SK-N-SH (cell line): ENCODE data around the gene CALN1. TPM values are rescaled to one million over a fixed set of nuclear protein-coding genes. Genes with fewer than 3 reads are reported as not detected.

Experiments
- CTCF ChIA-PET: fragments of 300-600, 350-600 bp; formaldehyde crosslinking; extraction: SDS; loops from one replicate; lab custom pipeline; 2021; lab: Yijun Ruan, JAX
- POLR2A ChIA-PET: fragments of 350-600 bp; sonication (Branson Sonifier 250); formaldehyde crosslinking; extraction: SDS; loops from one replicate; lab custom pipeline; 2020; ENCODE audit warnings: antibody characterized with exemption, inconsistent platforms; lab: Yijun Ruan, JAX
- DNase-seq: peaks from one replicate; pipeline ENCODE4 v3.0.0; 2012
- H2AFZ ChIP-seq: fragments of 200-600 bp; sonication (generic); 2 replicates; pipeline ENCODE4 v1.8.1; 2016; ENCODE audit warnings: antibody characterized with exemption, mild to moderate bottlenecking, low read depth
- H3F3A ChIP-seq: fragments of 200-600 bp; sonication (generic); replicated peaks from 2 replicates; pipeline ENCODE3; 2016; ENCODE audit warnings: antibody characterized with exemption, mild to moderate bottlenecking; ENCODE audit not compliant: insufficient read depth
- H3K27ac ChIP-seq, 2 experiments: fragments of 200-500 bp in 1 of 2; fragments of 200-600 bp in 1 of 2; sonication (Bioruptor generic) in 1 of 2; sonication (generic), shearing (Covaris generic) in 1 of 2; 2 replicates each; pipeline versions ENCODE4 v1.5.1 to v1.6.1; 2014 to 2016; ENCODE audit warnings: low read depth in 2 of 2, inconsistent platforms in 1 of 2, low read length in 1 of 2, mild to moderate bottlenecking in 1 of 2, mixed read lengths in 1 of 2
- H3K27me3 ChIP-seq: fragments of 200-600 bp; sonication (generic), shearing (Covaris generic); 2 replicates; pipeline ENCODE4 v1.6.1; 2016; ENCODE audit warnings: mixed run types; ENCODE audit not compliant: insufficient read depth
- H3K36me3 ChIP-seq, 2 experiments: fragments of 200-500 bp in 1 of 2; fragments of 200-600 bp in 1 of 2; sonication (Bioruptor generic) in 1 of 2; sonication (generic) in 1 of 2; replicated peaks in 1 of 2; 2 replicates each; pipeline versions ENCODE3 to v1.5.1; 2014 to 2016; ENCODE audit warnings: low read length in 1 of 2, mild to moderate bottlenecking in 1 of 2; ENCODE audit not compliant: insufficient read depth in 2 of 2, control insufficient read depth in 1 of 2
- H3K4me1 ChIP-seq, 2 experiments: fragments of 200-500 bp in 1 of 2; fragments of 200-600 bp in 1 of 2; sonication (Bioruptor generic) in 1 of 2; sonication (generic), shearing (Covaris generic) in 1 of 2; 2 replicates each; pipeline versions ENCODE4 v1.5.1 to v1.6.1; 2014 to 2016; ENCODE audit warnings: low read depth in 1 of 2, low read length in 1 of 2, mixed run types in 1 of 2; ENCODE audit not compliant: insufficient read depth in 2 of 2, control insufficient read depth in 1 of 2
- H3K4me2 ChIP-seq: fragments of 200-600 bp; sonication (generic), shearing (Covaris generic); 2 replicates; pipeline ENCODE4 v1.6.1; 2017; ENCODE audit warnings: mixed run types
- H3K4me3 ChIP-seq, 2 experiments: fragments of 200-500 bp in 1 of 2; fragments of 200-600 bp in 1 of 2; sonication (Bioruptor generic) in 1 of 2; sonication (generic), shearing (Covaris generic) in 1 of 2; 2 replicates each; pipeline versions ENCODE4 v1.5.1 to v1.8.1; 2014 to 2016; ENCODE audit warnings: low read depth in 2 of 2, inconsistent platforms in 1 of 2, low read length in 1 of 2, mild to moderate bottlenecking in 1 of 2, mixed read lengths in 1 of 2, moderate library complexity in 1 of 2
- H3K79me2 ChIP-seq: fragments of 200-600 bp; sonication (generic); 2 replicates; pipeline ENCODE4 v1.8.1; 2017; ENCODE audit warnings: mild to moderate bottlenecking; ENCODE audit not compliant: insufficient read depth
- H3K9ac ChIP-seq: fragments of 200-600 bp; sonication (generic); 2 replicates; pipeline ENCODE4 v1.6.1; 2017; ENCODE audit warnings: mixed run types
- H3K9me2 ChIP-seq: fragments of 200-600 bp; sonication (generic); 2 replicates; pipeline ENCODE4 v1.6.1; 2017; ENCODE audit warnings: mixed run types
- H3K9me3 ChIP-seq: fragments of 200-600 bp; sonication (generic); 2 replicates; pipeline ENCODE4 v1.6.1; 2017; ENCODE audit warnings: mixed run types, mild to moderate bottlenecking, moderate library complexity
- H4K20me1 ChIP-seq: fragments of 200-600 bp; sonication (generic); 2 replicates; pipeline ENCODE4 v1.6.1; 2017; ENCODE audit warnings: mild to moderate bottlenecking, mixed run types; ENCODE audit not compliant: insufficient read depth
- CHD2 ChIP-seq: fragments of 150-350 bp; IDR thresholded peaks from 2 replicates; pipeline ENCODE4 v1.6.1; 2018; ENCODE audit warnings: low read length; ENCODE audit not compliant: partially characterized antibody
- ELF1 ChIP-seq: IDR thresholded peaks from 2 replicates; pipeline ENCODE4 v1.4.0; 2012
- EP300 ChIP-seq, 2 experiments: IDR thresholded peaks; 2 replicates each; pipeline versions ENCODE4 v1.4.0 to v1.6.1; 2012; ENCODE audit warnings: borderline replicate concordance in 1 of 2, low read depth in 1 of 2, low read length in 1 of 2
- EZH2phosphoT487 ChIP-seq: fragments of 200-600 bp; sonication (generic); IDR thresholded peaks from 2 replicates; pipeline ENCODE4 v1.6.1; 2017; ENCODE audit warnings: low read depth, mixed run types, mild to moderate bottlenecking, antibody characterized with exemption, moderate library complexity, borderline replicate concordance
- FOXJ3 ChIP-seq: sonication (generic); formaldehyde crosslinking; IDR thresholded peaks from 2 replicates; pipeline ENCODE4 v1.5.1; 2020; ENCODE audit warnings: mild to moderate bottlenecking, missing genetic modification reagents
- FOXM1 ChIP-seq: IDR thresholded peaks from 2 replicates; pipeline ENCODE4 v1.4.0; 2012; ENCODE audit warnings: low read depth, mild to moderate bottlenecking
- GABPA ChIP-seq: IDR thresholded peaks from 2 replicates; pipeline ENCODE4 v1.4.0; 2012; ENCODE audit warnings: low read depth, mild to moderate bottlenecking
- GATA2 ChIP-seq: sonication (generic); formaldehyde crosslinking; IDR thresholded peaks from 2 replicates; pipeline ENCODE4 v1.5.0; 2020; ENCODE audit warnings: mild to moderate bottlenecking, missing genetic modification reagents
- JUND ChIP-seq: IDR thresholded peaks from 2 replicates; pipeline ENCODE4 v1.4.0; 2012
- NFIC ChIP-seq: IDR thresholded peaks from 2 replicates; pipeline ENCODE4 v1.4.0; 2012; ENCODE audit warnings: borderline replicate concordance
- RAD21 ChIP-seq: IDR thresholded peaks from 2 replicates; pipeline ENCODE4 v1.6.1; 2012; ENCODE audit warnings: mild to moderate bottlenecking, low read length
- RFX5 ChIP-seq: IDR thresholded peaks from 2 replicates; pipeline ENCODE4 v1.6.1; 2012; ENCODE audit warnings: mild to moderate bottlenecking, improper control_type of control experiment, low read length
- TAF1 ChIP-seq: IDR thresholded peaks from 2 replicates; pipeline ENCODE4 v1.6.1; 2012; ENCODE audit warnings: low read depth, mild to moderate bottlenecking, low read length, moderate library complexity, borderline replicate concordance
- TEAD4 ChIP-seq: IDR thresholded peaks from 2 replicates; pipeline ENCODE4 v1.4.0; 2012; ENCODE audit warnings: mild to moderate bottlenecking, borderline replicate concordance; ENCODE audit not compliant: insufficient read depth
- YY1 ChIP-seq: IDR thresholded peaks from 2 replicates; pipeline ENCODE4 v1.4.0; 2012; ENCODE audit warnings: low read depth, mild to moderate bottlenecking
- WGBS: methylation state at CpG from one replicate; pipeline ENCODE4 v1.1.6; 2017; ENCODE audit warnings: low lambda C conversion rate; 5-methylcytosine and 5-hydroxymethylcytosine counted together
- polyA plus RNA-seq, 3 experiments: library from polyadenylated mRNA; depleted of rRNA; stranded (reverse); fragments of >200 nt; gene quantifications; 2 replicates each; pipeline ENCODE4 v1.2.3, GENCODE V29; 2012
- TF ChIP-seq, protein P1 (sequence below): IDR thresholded peaks from 2 replicates; pipeline ENCODE4 v1.4.0; 2012; ENCODE audit warnings: low read depth, borderline replicate concordance
- TF ChIP-seq, protein P2 (sequence below): IDR thresholded peaks from 2 replicates; pipeline ENCODE4 v1.4.0; 2012; ENCODE audit warnings: low read depth
- TF ChIP-seq, protein P3 (sequence below): fragments of 150-350 bp; IDR thresholded peaks from 2 replicates; pipeline ENCODE4 v1.6.1; 2017; ENCODE audit warnings: antibody characterized with exemption, low read length, low read depth, borderline replicate concordance
- TF ChIP-seq, protein P4 (sequence below): fragments of 200-600 bp; sonication (generic); IDR thresholded peaks from 2 replicates; pipeline ENCODE4 v1.6.1; 2017; ENCODE audit warnings: antibody characterized with exemption, mild to moderate bottlenecking, moderate library complexity
- TF ChIP-seq, protein P5 (sequence below): IDR thresholded peaks from 2 replicates; pipeline ENCODE4 v1.4.0; 2012; ENCODE audit warnings: low read depth, borderline replicate concordance
- TF ChIP-seq, protein P6 (sequence below): IDR thresholded peaks from 2 replicates; pipeline ENCODE4; 2012

CALN1 gene
- polyA plus RNA-seq, 1 of the 3 experiments (the other 2 are of a cell fraction): not detected

DNA sequence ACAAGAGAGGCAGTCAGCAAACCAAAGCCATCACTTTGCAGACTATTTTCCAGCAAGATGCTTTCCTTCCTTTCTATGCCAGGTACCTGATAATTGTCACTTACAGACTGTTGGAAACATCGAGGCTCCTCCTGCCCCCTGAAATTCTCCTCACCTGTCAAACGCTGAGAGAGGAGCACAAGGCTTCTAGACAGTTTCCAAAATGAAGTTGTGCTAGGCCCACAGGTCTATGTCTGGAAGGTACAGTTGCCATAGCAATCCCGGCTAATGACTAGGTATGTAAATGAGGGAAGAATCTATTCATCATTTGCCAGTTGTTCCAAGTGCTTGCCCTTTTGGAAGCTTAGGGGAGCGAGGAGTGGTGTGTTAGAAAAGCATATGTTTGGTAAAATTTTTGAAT, 334.4 kb downstream of the CALN1 start:
- H3K79me2 ChIP-seq: no peaks in the 10 kb centered on the region
- DNase-seq: no peak
- no peak overlapping the region for H3K9ac ChIP-seq
- no peak overlapping the region for H2AFZ ChIP-seq
- H3F3A ChIP-seq: no peaks in the 10 kb centered on the region
- H3K27ac ChIP-seq: no peak overlapping the region
- no peak overlapping the region for H3K4me2 ChIP-seq
- no peaks in the 10 kb centered on the region for H4K20me1 ChIP-seq
- ChIA-PET POLR2A (no interaction called here), CTCF (no interaction called here)
- H3K4me3 ChIP-seq: no peak overlapping the region
- no peaks in the 10 kb centered on the region for H3K27me3 ChIP-seq
- WGBS: 8% methylated on average over 4 of the region's 4 CpGs
- H3K9me3 ChIP-seq: 0 out of 2 replicates have a peak, but pooled peaks cover 8% of the 10 kb centered on the region
- TF ChIP-seq YY1 (no peak), GATA2 (CRISPR knock-in tag) (no peak), ELF1 (no peak)
- TF ChIP-seq, protein P1, sequence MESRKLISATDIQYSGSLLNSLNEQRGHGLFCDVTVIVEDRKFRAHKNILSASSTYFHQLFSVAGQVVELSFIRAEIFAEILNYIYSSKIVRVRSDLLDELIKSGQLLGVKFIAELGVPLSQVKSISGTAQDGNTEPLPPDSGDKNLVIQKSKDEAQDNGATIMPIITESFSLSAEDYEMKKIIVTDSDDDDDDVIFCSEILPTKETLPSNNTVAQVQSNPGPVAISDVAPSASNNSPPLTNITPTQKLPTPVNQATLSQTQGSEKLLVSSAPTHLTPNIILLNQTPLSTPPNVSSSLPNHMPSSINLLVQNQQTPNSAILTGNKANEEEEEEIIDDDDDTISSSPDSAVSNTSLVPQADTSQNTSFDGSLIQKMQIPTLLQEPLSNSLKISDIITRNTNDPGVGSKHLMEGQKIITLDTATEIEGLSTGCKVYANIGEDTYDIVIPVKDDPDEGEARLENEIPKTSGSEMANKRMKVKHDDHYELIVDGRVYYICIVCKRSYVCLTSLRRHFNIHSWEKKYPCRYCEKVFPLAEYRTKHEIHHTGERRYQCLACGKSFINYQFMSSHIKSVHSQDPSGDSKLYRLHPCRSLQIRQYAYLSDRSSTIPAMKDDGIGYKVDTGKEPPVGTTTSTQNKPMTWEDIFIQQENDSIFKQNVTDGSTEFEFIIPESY: no peak
- TF ChIP-seq, protein P2, sequence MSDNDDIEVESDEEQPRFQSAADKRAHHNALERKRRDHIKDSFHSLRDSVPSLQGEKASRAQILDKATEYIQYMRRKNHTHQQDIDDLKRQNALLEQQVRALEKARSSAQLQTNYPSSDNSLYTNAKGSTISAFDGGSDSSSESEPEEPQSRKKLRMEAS: no peak
- TF ChIP-seq, protein P3, sequence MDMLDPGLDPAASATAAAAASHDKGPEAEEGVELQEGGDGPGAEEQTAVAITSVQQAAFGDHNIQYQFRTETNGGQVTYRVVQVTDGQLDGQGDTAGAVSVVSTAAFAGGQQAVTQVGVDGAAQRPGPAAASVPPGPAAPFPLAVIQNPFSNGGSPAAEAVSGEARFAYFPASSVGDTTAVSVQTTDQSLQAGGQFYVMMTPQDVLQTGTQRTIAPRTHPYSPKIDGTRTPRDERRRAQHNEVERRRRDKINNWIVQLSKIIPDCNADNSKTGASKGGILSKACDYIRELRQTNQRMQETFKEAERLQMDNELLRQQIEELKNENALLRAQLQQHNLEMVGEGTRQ: no peak
- no peaks in the 10 kb centered on the region; a peak in 1 of 4 replicates for H3K4me1 ChIP-seq
- no peaks in the 10 kb centered on the region for H3K9me2 ChIP-seq
- no peaks in the 10 kb centered on the region for H3K36me3 ChIP-seq

DNA sequence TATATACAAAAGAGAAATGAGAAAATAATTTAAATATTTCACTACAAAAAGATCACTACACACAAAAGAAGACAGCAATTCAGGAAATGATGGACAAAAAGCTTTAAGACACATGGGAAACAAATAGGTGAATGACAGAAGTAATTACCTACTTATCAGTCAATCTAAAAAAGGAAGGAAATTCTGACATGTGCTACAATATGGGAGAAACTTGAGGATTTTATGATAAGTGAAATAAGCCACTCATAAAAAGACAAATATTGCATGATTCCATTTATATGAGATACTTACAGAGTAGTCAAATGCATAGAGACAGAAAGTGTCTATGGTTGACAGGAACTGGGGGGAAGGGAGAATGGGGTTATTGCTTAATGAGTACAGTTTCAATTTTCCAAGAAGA, 339.2 kb downstream of the CALN1 start:
- no peak overlapping the region for H3K4me2 ChIP-seq
- H3F3A ChIP-seq: no peaks in the 10 kb centered on the region
- H3K4me1 ChIP-seq: no peaks in the 10 kb centered on the region; a peak in 1 of 4 replicates
- H3K9me2 ChIP-seq: no peaks in the 10 kb centered on the region
- H2AFZ ChIP-seq: no peak overlapping the region
- no peaks in the 10 kb centered on the region for H3K79me2 ChIP-seq
- H4K20me1 ChIP-seq: no peaks in the 10 kb centered on the region
- 0 out of 2 replicates have a peak, but pooled peaks cover 3% of the 10 kb centered on the region for H3K9me3 ChIP-seq
- H3K27me3 ChIP-seq: no peaks in the 10 kb centered on the region
- ChIA-PET CTCF (interaction anchor here (0.6 kb wide), 1 partner anchor 36 kb away, joined by 3 read pairs; no protein-coding TSS in a partner anchor), POLR2A (no interaction called here)
- H3K27ac ChIP-seq: no peak overlapping the region
- no peaks in the 10 kb centered on the region for H3K36me3 ChIP-seq
- H3K4me3 ChIP-seq: no peak overlapping the region
- no peak overlapping the region for H3K9ac ChIP-seq
- no peak for DNase-seq
- TF ChIP-seq FOXM1 (no peak), TAF1 (no peak), RFX5 (no peak), NFIC (no peak), RAD21 (no peak), EZH2phosphoT487 (no peak), FOXJ3 (no peak), EP300 (IDR thresholded peaks at IDR 0.05; ENCODE audit: borderline replicate concordance in 1 of 2, low read depth in 1 of 2, low read length in 1 of 2) (no peak), TEAD4 (no peak), CHD2 (no peak), GABPA (no peak), ELF1 (no peak), JUND (no peak)
- TF ChIP-seq, protein P4, sequence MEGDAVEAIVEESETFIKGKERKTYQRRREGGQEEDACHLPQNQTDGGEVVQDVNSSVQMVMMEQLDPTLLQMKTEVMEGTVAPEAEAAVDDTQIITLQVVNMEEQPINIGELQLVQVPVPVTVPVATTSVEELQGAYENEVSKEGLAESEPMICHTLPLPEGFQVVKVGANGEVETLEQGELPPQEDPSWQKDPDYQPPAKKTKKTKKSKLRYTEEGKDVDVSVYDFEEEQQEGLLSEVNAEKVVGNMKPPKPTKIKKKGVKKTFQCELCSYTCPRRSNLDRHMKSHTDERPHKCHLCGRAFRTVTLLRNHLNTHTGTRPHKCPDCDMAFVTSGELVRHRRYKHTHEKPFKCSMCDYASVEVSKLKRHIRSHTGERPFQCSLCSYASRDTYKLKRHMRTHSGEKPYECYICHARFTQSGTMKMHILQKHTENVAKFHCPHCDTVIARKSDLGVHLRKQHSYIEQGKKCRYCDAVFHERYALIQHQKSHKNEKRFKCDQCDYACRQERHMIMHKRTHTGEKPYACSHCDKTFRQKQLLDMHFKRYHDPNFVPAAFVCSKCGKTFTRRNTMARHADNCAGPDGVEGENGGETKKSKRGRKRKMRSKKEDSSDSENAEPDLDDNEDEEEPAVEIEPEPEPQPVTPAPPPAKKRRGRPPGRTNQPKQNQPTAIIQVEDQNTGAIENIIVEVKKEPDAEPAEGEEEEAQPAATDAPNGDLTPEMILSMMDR: no peak
- TF ChIP-seq, protein P5, sequence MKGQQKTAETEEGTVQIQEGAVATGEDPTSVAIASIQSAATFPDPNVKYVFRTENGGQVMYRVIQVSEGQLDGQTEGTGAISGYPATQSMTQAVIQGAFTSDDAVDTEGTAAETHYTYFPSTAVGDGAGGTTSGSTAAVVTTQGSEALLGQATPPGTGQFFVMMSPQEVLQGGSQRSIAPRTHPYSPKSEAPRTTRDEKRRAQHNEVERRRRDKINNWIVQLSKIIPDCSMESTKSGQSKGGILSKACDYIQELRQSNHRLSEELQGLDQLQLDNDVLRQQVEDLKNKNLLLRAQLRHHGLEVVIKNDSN: no peak
- TF ChIP-seq, protein P6, sequence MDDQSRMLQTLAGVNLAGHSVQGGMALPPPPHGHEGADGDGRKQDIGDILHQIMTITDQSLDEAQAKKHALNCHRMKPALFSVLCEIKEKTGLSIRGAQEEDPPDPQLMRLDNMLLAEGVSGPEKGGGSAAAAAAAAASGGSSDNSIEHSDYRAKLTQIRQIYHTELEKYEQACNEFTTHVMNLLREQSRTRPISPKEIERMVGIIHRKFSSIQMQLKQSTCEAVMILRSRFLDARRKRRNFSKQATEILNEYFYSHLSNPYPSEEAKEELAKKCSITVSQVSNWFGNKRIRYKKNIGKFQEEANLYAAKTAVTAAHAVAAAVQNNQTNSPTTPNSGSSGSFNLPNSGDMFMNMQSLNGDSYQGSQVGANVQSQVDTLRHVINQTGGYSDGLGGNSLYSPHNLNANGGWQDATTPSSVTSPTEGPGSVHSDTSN: no peak
- TF ChIP-seq, protein P2: no peak
